Smooth muscle cell (in vitro differentiated cells): Measurements from ENCODE around the gene CTRB2. TPM values are rescaled to one million over a fixed set of nuclear protein-coding genes. Genes with fewer than 3 reads are reported as not detected.

Experiments
- DNase-seq: peaks from one replicate; lab custom pipeline; 2025; ENCODE audit not compliant: unreplicated experiment; lab: John Stamatoyannopoulos, UW
- H2AFZ ChIP-seq: fragments of 200-600 bp; sonication (generic); 2 replicates; pipeline ENCODE4 v1.6.0; 2016; ENCODE audit warnings: antibody characterized with exemption, low read depth, mild to moderate bottlenecking
- H3F3A ChIP-seq: fragments of 200-600 bp; sonication (generic); 2 replicates; pipeline ENCODE4 v1.6.0; 2017; ENCODE audit warnings: antibody characterized with exemption, low read depth
- H3K27ac ChIP-seq: fragments of 200-600 bp; sonication (generic); 2 replicates; pipeline ENCODE4 v1.5.1; 2016; ENCODE audit warnings: low read depth, mild to moderate bottlenecking
- H3K27me3 ChIP-seq: fragments of 200-600 bp; sonication (generic); 2 replicates; pipeline ENCODE4 v1.6.1; 2016; ENCODE audit warnings: low read depth, mild to moderate bottlenecking
- H3K36me3 ChIP-seq: fragments of 200-600 bp; sonication (generic); 2 replicates; pipeline ENCODE4 v1.5.1; 2016; ENCODE audit warnings: low read depth
- H3K4me1 ChIP-seq: fragments of 200-600 bp; sonication (generic); 2 replicates; pipeline ENCODE4 v1.5.1; 2016; ENCODE audit warnings: low read depth
- H3K4me2 ChIP-seq: fragments of 200-600 bp; sonication (generic); 2 replicates; pipeline ENCODE4 v1.6.0; 2016; ENCODE audit warnings: mild to moderate bottlenecking
- H3K4me3 ChIP-seq: fragments of 200-600 bp; sonication (generic); 2 replicates; pipeline ENCODE4 v1.5.1; 2016; ENCODE audit warnings: mild to moderate bottlenecking
- H3K79me2 ChIP-seq: fragments of 200-600 bp; sonication (generic); 2 replicates; pipeline ENCODE4 v1.6.0; 2016; ENCODE audit warnings: low read depth, mild to moderate bottlenecking
- H3K9ac ChIP-seq: fragments of 200-600 bp; sonication (generic); 2 replicates; pipeline ENCODE4 v1.6.0; 2016; ENCODE audit warnings: low read depth
- H3K9me3 ChIP-seq: fragments of 200-600 bp; sonication (generic); replicated peaks from 2 replicates; pipeline ENCODE4 v1.5.1; 2016; ENCODE audit warnings: low read depth
- H4K20me1 ChIP-seq: fragments of 200-600 bp; sonication (generic); 2 replicates; pipeline ENCODE4 v1.6.0; 2016; ENCODE audit warnings: low read depth
- WGBS: methylation state at CpG from one replicate; pipeline ENCODE4 v1.1.7; 2016; ENCODE audit warnings: low lambda C conversion rate; 5-methylcytosine and 5-hydroxymethylcytosine counted together
- polyA plus RNA-seq: library from polyadenylated mRNA; unstranded; fragments of >200 nt; fragmentation: Nextera tagmentation; extraction: Ambion mirVana; gene quantifications from 2 replicates; pipeline ENCODE4 v1.2.1, GENCODE V29; 2016
- total RNA-seq: library from RNA; depleted of rRNA; stranded (reverse); fragments of >200 nt; gene quantifications from 2 replicates; pipeline ENCODE4 v1.2.3, GENCODE V29; 2014
- TF ChIP-seq, protein P1 (sequence below): fragments of 200-600 bp; sonication (generic); IDR thresholded peaks from 2 replicates; pipeline ENCODE4 v1.5.1; 2017; ENCODE audit warnings: borderline replicate concordance, mild to moderate bottlenecking, antibody characterized with exemption; ENCODE audit not compliant: insufficient read depth, poor library complexity, severe bottlenecking

Gene CTRB2
- total and polyA plus RNA-seq, 2 experiments from 2014 or later: 1.7 to 2.3 TPM

GRCh38 chr16:75181630-75182029, 25.3 kb downstream of the CTRB2 start:
- H2AFZ ChIP-seq: no peak overlapping the region
- H3K4me3 ChIP-seq: no peak overlapping the region
- H3K4me1 ChIP-seq: no peaks in the 10 kb centered on the region
- H3K4me2 ChIP-seq: no peak overlapping the region
- DNase-seq: no peak
- no peak overlapping the region for H3K27ac ChIP-seq
- no peaks in the 10 kb centered on the region for H3K36me3 ChIP-seq
- no peaks in the 10 kb centered on the region for H4K20me1 ChIP-seq
- H3K9me3 ChIP-seq: peaks cover 3% of the 10 kb centered on the region
- no peaks in the 10 kb centered on the region for H3F3A ChIP-seq
- no peaks in the 10 kb centered on the region for H3K79me2 ChIP-seq
- TF ChIP-seq, protein P1, sequence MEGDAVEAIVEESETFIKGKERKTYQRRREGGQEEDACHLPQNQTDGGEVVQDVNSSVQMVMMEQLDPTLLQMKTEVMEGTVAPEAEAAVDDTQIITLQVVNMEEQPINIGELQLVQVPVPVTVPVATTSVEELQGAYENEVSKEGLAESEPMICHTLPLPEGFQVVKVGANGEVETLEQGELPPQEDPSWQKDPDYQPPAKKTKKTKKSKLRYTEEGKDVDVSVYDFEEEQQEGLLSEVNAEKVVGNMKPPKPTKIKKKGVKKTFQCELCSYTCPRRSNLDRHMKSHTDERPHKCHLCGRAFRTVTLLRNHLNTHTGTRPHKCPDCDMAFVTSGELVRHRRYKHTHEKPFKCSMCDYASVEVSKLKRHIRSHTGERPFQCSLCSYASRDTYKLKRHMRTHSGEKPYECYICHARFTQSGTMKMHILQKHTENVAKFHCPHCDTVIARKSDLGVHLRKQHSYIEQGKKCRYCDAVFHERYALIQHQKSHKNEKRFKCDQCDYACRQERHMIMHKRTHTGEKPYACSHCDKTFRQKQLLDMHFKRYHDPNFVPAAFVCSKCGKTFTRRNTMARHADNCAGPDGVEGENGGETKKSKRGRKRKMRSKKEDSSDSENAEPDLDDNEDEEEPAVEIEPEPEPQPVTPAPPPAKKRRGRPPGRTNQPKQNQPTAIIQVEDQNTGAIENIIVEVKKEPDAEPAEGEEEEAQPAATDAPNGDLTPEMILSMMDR: no peak
- H3K9ac ChIP-seq: no peak overlapping the region
- 66% methylated on average over 3 of the region's 3 CpGs for WGBS
- H3K27me3 ChIP-seq: no peaks in the 10 kb centered on the region

DNA sequence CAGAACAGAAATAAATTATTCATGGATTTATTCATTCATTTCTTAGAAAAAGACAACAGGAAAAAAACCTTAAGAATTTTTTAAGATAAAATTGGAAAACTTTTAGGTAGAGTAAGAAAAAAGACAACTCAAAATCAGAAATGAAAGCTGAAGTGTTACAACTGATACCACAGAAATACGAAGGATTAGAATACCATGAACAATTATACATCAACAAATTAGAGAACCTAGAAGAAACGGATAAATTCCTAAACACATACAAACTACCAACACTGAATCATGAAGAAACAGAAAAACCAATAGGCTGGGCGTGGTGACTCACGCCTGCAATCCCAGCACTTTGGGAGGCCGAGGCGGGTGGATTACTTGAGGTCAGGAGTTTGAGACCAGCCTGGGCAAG, 27.8 kb downstream of the CTRB2 start:
- H2AFZ ChIP-seq: no peak overlapping the region
- no peaks in the 10 kb centered on the region for H3K36me3 ChIP-seq
- WGBS: 94% methylated on average over 6 of the region's 6 CpGs
- no peak overlapping the region for H3K4me2 ChIP-seq
- no peaks in the 10 kb centered on the region for H3K27me3 ChIP-seq
- no peak overlapping the region for H3K9ac ChIP-seq
- no peak overlapping the region for H3K27ac ChIP-seq
- no peak overlapping the region for H3K4me3 ChIP-seq
- peaks cover 5% of the 10 kb centered on the region for H3K9me3 ChIP-seq
- no peak for DNase-seq
- TF ChIP-seq, protein P1: no peak
- no peaks in the 10 kb centered on the region for H3K79me2 ChIP-seq
- no peaks in the 10 kb centered on the region for H3F3A ChIP-seq
- H3K4me1 ChIP-seq: no peaks in the 10 kb centered on the region
- H4K20me1 ChIP-seq: no peaks in the 10 kb centered on the region

- DNase-seq: no peak
- Histone ChIP-seq H3K9me3 (peaks cover 6% of the 10 kb centered on the region), H3K27me3 (no peaks in the 10 kb centered on the region), H3K79me2 (no peaks in the 10 kb centered on the region), H3K36me3 (peaks cover 5% of the 10 kb centered on the region), H3K9ac (no peak overlapping the region), H2AFZ (no peak overlapping the region), H3K4me1 (no peaks in the 10 kb centered on the region), H3K4me2 (no peak overlapping the region), H3F3A (no peaks in the 10 kb centered on the region), H3K27ac (no peak overlapping the region), H3K4me3 (no peak overlapping the region), H4K20me1 (no peaks in the 10 kb centered on the region)
- TF ChIP-seq, protein P1: no peak
- WGBS: 92% methylated on average over 2 of the region's 2 CpGs
Measured at GRCh38 chr16:75176926-75177325, 30.0 kb downstream of the CTRB2 start.

DNA sequence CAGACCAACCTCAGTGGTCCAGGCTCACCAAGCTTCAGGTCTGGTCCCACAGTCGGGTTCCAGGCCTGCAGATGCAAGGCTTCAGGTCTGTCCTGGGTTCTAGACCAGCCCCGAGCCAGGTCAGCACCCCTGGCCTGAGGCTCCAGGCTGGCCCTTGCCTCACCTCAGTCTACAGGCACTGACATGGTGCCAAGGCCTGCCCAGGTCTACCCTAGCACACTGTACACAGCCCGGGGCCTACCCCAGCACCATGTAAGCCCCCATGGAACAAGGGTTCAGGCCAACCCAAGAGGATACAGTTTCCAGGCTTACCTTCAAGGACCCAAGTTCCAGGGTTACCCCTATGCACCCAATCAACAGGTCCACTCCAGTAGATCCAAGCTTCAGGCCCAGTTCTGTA, 31.9 kb downstream of the CTRB2 start:
- no peak for DNase-seq
- Histone ChIP-seq H3K27me3 (no peaks in the 10 kb centered on the region), H2AFZ (no peak overlapping the region), H3K36me3 (peaks cover 22% of the 10 kb centered on the region), H3K9me3 (peaks cover 24% of the 10 kb centered on the region), H3K9ac (no peak overlapping the region), H3F3A (no peaks in the 10 kb centered on the region), H3K4me1 (no peaks in the 10 kb centered on the region), H3K4me3 (no peak overlapping the region), H3K79me2 (no peaks in the 10 kb centered on the region), H3K4me2 (no peak overlapping the region), H3K27ac (no peak overlapping the region), H4K20me1 (no peaks in the 10 kb centered on the region)
- TF ChIP-seq, protein P1: no peak
- WGBS: 100% methylated on average over 3 of the region's 3 CpGs
